B cell (primary cell): Measurements from ENCODE around the gene TIAM2. TPM values are rescaled to one million over a fixed set of nuclear protein-coding genes. Genes with fewer than 3 reads are reported as not detected.
A peak's percentile ranks its signal among the peaks of the same experiment; 100 is the strongest.

Source experiments
- ATAC-seq: fragments of 200-7000 bp; cut with Tn5 transposase; one replicate; pipeline ENCODE4 v1.10.0; 2021; ENCODE audit warnings: low read depth, mild to moderate bottlenecking, moderate number of reproducible peaks, moderate library complexity
- CTCF ChIA-PET: fragments of 350-600 bp; sonication (Branson Sonifier 250); formaldehyde crosslinking; loops from one replicate; lab custom pipeline; 2021; ENCODE audit warnings: antibody characterized with exemption, inconsistent platforms; lab: Charles Lee
- POLR2A ChIA-PET: fragments of 350-600 bp; sonication (Branson Sonifier 250); formaldehyde crosslinking; loops from one replicate; lab custom pipeline; 2021; ENCODE audit warnings: antibody characterized with exemption; lab: Charles Lee
- DNase-seq: peaks from one replicate; pipeline ENCODE4 v3.0.0; 2013
- H2AFZ ChIP-seq: 2 replicates; pipeline ENCODE4 v1.6.1; 2012; ENCODE audit warnings: mild to moderate bottlenecking, low read depth, low read length; ENCODE audit not compliant: insufficient read depth, poor library complexity, severe bottlenecking
- H3K27ac ChIP-seq, 2 donors: 1 replicate in 1 of 2; 2 replicates in 1 of 2; pipeline ENCODE4 v1.5.1; 2012 to 2013; ENCODE audit warnings: low read length in 2 of 2, mild to moderate bottlenecking in 2 of 2, moderate library complexity in 1 of 2
- H3K27me3 ChIP-seq, 4 experiments: fragments of 200-600 bp in 1 of 4; sonication (generic) in 1 of 4; replicated peaks in 1 of 4; 1 replicate in 2 of 4; 2 replicates in 2 of 4; pipeline versions ENCODE4 v1.6.1 to v1.7.0; 2013 to 2016; ENCODE audit warnings: low read length in 3 of 4, mild to moderate bottlenecking in 2 of 4, mixed read lengths in 1 of 4, moderate library complexity in 1 of 4; ENCODE audit not compliant: insufficient read depth in 4 of 4, control insufficient read depth in 3 of 4; ENCODE audit errors: control extremely low read depth in 1 of 4
- H3K36me3 ChIP-seq, 2 experiments: replicated peaks in 1 of 2; 1 replicate in 1 of 2; 2 replicates in 1 of 2; pipeline versions ENCODE4 v1.6.1 to v1.7.1; 2013; ENCODE audit warnings: low read length in 1 of 2; ENCODE audit not compliant: insufficient read depth in 2 of 2, control insufficient read depth in 1 of 2; ENCODE audit errors: control extremely low read depth in 1 of 2, extremely low read depth in 1 of 2
- H3K4me1 ChIP-seq, 2 donors: fragments of 200-600 bp in 1 of 2; sonication (generic) in 1 of 2; 1 replicate in 1 of 2; 2 replicates in 1 of 2; pipeline versions ENCODE4 v1.5.1 to v1.6.1; 2013 to 2017; ENCODE audit warnings: low read length in 2 of 2; ENCODE audit not compliant: control insufficient read depth in 2 of 2, insufficient read depth in 2 of 2
- H3K4me2 ChIP-seq: replicated peaks from 2 replicates; pipeline ENCODE3; 2012; ENCODE audit warnings: mild to moderate bottlenecking, low read depth, low read length; ENCODE audit not compliant: poor library complexity, severe bottlenecking
- H3K4me3 ChIP-seq, 5 experiments: fragments of 200-600 bp in 1 of 5; sonication (generic) in 1 of 5; 1 replicate in 3 of 5; 2 replicates in 2 of 5; pipeline versions ENCODE4 v1.5.1 to v1.7.0; 2011 to 2016; ENCODE audit warnings: low read length in 4 of 5, mild to moderate bottlenecking in 4 of 5, low read depth in 2 of 5, control low read depth in 1 of 5, moderate library complexity in 1 of 5; ENCODE audit not compliant: insufficient read depth in 1 of 5; ENCODE audit errors: control extremely low read depth in 1 of 5, extremely low read depth in 1 of 5
- H3K79me2 ChIP-seq: fragments of 200-600 bp; sonication (generic); one replicate; pipeline ENCODE4 v1.6.0; 2016; ENCODE audit warnings: low read length; ENCODE audit not compliant: control insufficient read depth, insufficient read depth
- H3K9ac ChIP-seq: fragments of 200-600 bp; sonication (generic); 2 replicates; pipeline ENCODE4 v1.6.1; 2017; ENCODE audit warnings: mild to moderate bottlenecking, low read length, moderate library complexity
- H3K9me3 ChIP-seq, 3 donors: one replicate each; pipeline versions ENCODE4 v1.6.1 to v1.7.1; 2013; ENCODE audit warnings: low read length in 2 of 3; ENCODE audit not compliant: control insufficient read depth in 2 of 3, insufficient read depth in 1 of 3; ENCODE audit errors: control extremely low read depth in 1 of 3
- H4K20me1 ChIP-seq: 2 replicates; pipeline ENCODE4 v1.6.0; 2012; ENCODE audit warnings: mild to moderate bottlenecking, low read length; ENCODE audit not compliant: insufficient read depth, control insufficient read depth, poor library complexity, severe bottlenecking
- H3K27ac Mint-ChIP-seq: one replicate; pipeline ENCODE4 v1.8.0; 2021; ENCODE audit warnings: mixed read lengths
- H3K27me3 Mint-ChIP-seq: one replicate; pipeline ENCODE4 v1.8.0; 2021; ENCODE audit warnings: mixed read lengths
- H3K4me1 Mint-ChIP-seq: one replicate; pipeline ENCODE4 v1.8.0; 2021; ENCODE audit warnings: mixed read lengths
- H3K4me3 Mint-ChIP-seq: one replicate; pipeline ENCODE4 v1.8.0; 2021; ENCODE audit warnings: mixed read lengths
- H3K9me3 Mint-ChIP-seq: one replicate; pipeline ENCODE4 v1.8.0; 2022; ENCODE audit warnings: mixed read lengths; ENCODE audit not compliant: insufficient read depth
- EZH2 ChIP-seq: IDR thresholded peaks from 2 replicates; pipeline ENCODE4 v1.6.1; 2012; ENCODE audit warnings: borderline replicate concordance, low read depth, mild to moderate bottlenecking, moderate library complexity, low read length; ENCODE audit not compliant: insufficient read depth, poor library complexity, severe bottlenecking
- WGBS: methylation state at CpG from one replicate; pipeline ENCODE4 v1.1.5; 2013; ENCODE audit warnings: missing lambda C conversion rate; ENCODE audit not compliant: insufficient coverage; 5-methylcytosine and 5-hydroxymethylcytosine counted together
- intact Hi-C: fragments of 100-400 bp; cut with micrococcal nuclease; formaldehyde crosslinking; loops from one replicate; pipeline ENCODE4 v1.10.0; 2022
- polyA plus RNA-seq: library from polyadenylated mRNA; depleted of rRNA; stranded (reverse); fragments of >200 nt; gene quantifications from 2 replicates; pipeline ENCODE4 v1.2.3, GENCODE V29; 2012
- total RNA-seq, 2 donors: library from RNA; stranded (reverse); fragments of 120-200 nt in 1 of 2; gene quantifications; 1 replicate in 1 of 2; 2 replicates in 1 of 2; pipeline versions ENCODE4 v1.2.3 to v1.2.4, GENCODE V29; 2013 to 2022
- TF ChIP-seq, protein P1 (sequence below): fragments of 200-600 bp; IDR thresholded peaks from one replicate; pipeline ENCODE4 v1.8.0; 2022; ENCODE audit warnings: antibody characterized with exemption, mild to moderate bottlenecking

TIAM2 gene
- total and polyA plus RNA-seq, 2 donors (not counting 1 experiment from before 2014, with no cell fraction given): 13.1 to 18.8 TPM

DNA sequence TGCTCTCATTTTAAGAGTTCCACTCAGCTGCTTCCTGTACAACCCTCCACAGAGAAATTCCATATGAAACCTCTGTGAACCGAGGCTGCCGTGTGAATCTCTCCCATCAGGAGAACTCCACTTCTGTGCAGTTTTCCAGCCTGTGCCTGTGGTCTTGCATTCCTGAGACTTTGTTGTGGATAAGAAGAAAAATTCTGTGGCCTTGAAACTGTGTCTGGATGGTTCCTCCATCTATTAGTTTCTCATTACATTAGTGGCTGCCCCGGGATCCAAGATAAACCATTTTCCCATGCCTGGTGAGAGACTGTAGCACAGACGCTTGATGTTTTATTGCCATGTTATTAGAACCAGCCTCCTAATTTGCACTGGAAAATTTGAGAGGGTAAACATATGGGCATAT, 40.8 kb upstream of the TIAM2 start:
- no peak overlapping the region for H3K4me3 ChIP-seq
- ATAC-seq (no peak), DNase-seq (no peak)
- peaks cover 34% of the 10 kb centered on the region for H3K4me1 Mint-ChIP-seq
- TF ChIP-seq EZH2: no peak
- no peaks in the 10 kb centered on the region for H3K36me3 ChIP-seq
- WGBS: no CpG with 5 or more reads among the region's 4 CpGs
- H3K4me2 ChIP-seq: no peak overlapping the region
- no peaks in the 10 kb centered on the region for H3K79me2 ChIP-seq
- no peak overlapping the region for H3K9ac ChIP-seq
- intact Hi-C loops: no loop called here
- H3K27ac Mint-ChIP-seq: peak overlapping the region; percentile 73
- no peaks in the 10 kb centered on the region for H4K20me1 ChIP-seq
- ChIA-PET POLR2A (no interaction called here), CTCF (interaction anchor here (3.1 kb wide), 1 partner anchor 26 kb away, joined by 10 read pairs; no protein-coding TSS in a partner anchor)
- H3K9me3 ChIP-seq: no peaks in the 10 kb centered on the region
- H3K9me3 Mint-ChIP-seq: no peaks in the 10 kb centered on the region
- no peak overlapping the region for H3K4me3 Mint-ChIP-seq
- H3K27me3 ChIP-seq: no peaks in the 10 kb centered on the region
- H3K4me1 ChIP-seq: peaks cover 21 to 26% of the 10 kb centered on the region in 2 donors
- H3K27me3 Mint-ChIP-seq: no peaks in the 10 kb centered on the region
- no peak overlapping the region for H3K27ac ChIP-seq
- no peak overlapping the region for H2AFZ ChIP-seq

DNA sequence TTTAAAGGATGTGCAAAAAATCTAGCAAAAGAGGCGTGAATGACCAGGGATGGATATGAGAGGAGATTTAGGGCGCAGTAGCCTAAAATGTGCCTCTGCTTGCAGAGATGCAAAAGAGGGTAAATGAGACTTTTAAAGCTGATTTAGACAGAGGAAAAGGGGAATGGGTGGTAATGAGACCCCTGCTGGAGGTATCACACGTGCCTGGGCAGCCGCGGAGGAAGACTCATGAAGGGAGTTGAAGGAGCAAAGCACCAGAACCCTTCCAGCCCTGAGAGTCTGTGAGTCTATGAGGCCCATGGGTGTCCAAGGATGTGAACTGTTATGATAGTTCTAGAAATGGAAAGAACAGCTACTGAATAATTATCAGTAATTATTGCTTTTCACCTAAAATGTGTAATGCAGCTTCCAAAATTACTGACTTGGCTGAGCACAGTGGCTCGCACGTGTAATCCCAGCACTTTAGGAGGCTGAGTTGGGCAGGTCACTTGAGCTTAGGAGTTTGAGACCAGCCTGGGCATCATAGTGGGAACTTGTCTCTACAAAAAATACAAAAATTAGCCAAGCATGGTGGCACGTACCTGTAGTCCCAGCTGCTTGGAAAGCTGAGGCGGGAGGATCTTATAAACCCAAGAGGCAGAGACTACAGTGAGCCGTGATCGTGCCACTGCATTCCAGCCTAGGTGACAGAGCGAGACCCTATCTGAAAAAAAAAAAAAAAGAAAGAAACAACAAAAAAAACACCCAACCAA, 38.2 kb upstream of the TIAM2 start:
- Histone ChIP-seq H3K27me3 (no peaks in the 10 kb centered on the region), H3K4me3 (no peak overlapping the region), H3K4me2 (no peak overlapping the region), H3K9ac (no peak overlapping the region), H4K20me1 (no peaks in the 10 kb centered on the region), H3K27ac (no peak overlapping the region), H3K4me1 (peaks cover 2 to 3% of the 10 kb centered on the region in 2 donors), H3K9me3 (no peaks in the 10 kb centered on the region), H2AFZ (no peak overlapping the region), H3K36me3 (no peaks in the 10 kb centered on the region), H3K79me2 (no peaks in the 10 kb centered on the region)
- no peak for DNase-seq
- no peak for TF ChIP-seq EZH2
- TF ChIP-seq, protein P1, sequence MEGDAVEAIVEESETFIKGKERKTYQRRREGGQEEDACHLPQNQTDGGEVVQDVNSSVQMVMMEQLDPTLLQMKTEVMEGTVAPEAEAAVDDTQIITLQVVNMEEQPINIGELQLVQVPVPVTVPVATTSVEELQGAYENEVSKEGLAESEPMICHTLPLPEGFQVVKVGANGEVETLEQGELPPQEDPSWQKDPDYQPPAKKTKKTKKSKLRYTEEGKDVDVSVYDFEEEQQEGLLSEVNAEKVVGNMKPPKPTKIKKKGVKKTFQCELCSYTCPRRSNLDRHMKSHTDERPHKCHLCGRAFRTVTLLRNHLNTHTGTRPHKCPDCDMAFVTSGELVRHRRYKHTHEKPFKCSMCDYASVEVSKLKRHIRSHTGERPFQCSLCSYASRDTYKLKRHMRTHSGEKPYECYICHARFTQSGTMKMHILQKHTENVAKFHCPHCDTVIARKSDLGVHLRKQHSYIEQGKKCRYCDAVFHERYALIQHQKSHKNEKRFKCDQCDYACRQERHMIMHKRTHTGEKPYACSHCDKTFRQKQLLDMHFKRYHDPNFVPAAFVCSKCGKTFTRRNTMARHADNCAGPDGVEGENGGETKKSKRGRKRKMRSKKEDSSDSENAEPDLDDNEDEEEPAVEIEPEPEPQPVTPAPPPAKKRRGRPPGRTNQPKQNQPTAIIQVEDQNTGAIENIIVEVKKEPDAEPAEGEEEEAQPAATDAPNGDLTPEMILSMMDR: no peak
- H3K27ac Mint-ChIP-seq: no peak overlapping the region
- H3K4me1 Mint-ChIP-seq: peaks cover 11% of the 10 kb centered on the region
- ATAC-seq: no peak
- no peaks in the 10 kb centered on the region for H3K9me3 Mint-ChIP-seq
- WGBS: 86% methylated on average over 9 of the region's 12 CpGs
- intact Hi-C loops: no loop called here
- ChIA-PET POLR2A (no interaction called here), CTCF (interaction anchor here (2.0 kb wide), 1 partner anchor 29 kb away, joined by 6 read pairs; no protein-coding TSS in a partner anchor)
- no peaks in the 10 kb centered on the region for H3K27me3 Mint-ChIP-seq
- no peak overlapping the region for H3K4me3 Mint-ChIP-seq
